ENCODE data around the gene SYNDIG1. TPM values are rescaled to one million over a fixed set of nuclear protein-coding genes. Genes with fewer than 3 reads are reported as not detected.

SYNDIG1 gene
- total RNA-seq, 1 donor from 2014 or later: 13.7 TPM

- intact Hi-C loops (cut with DNase I): no loop called here
Observed at GRCh38 chr20:24698706-24699206, 229.3 kb downstream of the SYNDIG1 start.

GRCh38 chr20:24699321-24700165 is 230.1 kb downstream of the SYNDIG1 start:
- Histone ChIP-seq H3K9me3 (no peaks in the 10 kb centered on the region), H3K36me3 (no peaks in the 10 kb centered on the region), H3K27me3 (no peaks in the 10 kb centered on the region), H3K4me3 (no peak overlapping the region), H3K4me1 (peaks cover 0 to 4% of the 10 kb centered on the region in 2 donors), H3K27ac (no peak overlapping the region)
- intact Hi-C loops (cut with DNase I): no loop called here
- TF ChIP-seq CTCF (IDR thresholded peaks at IDR 0.05): no peak
- no peak for DNase-seq (ENCODE audit: low spot score in 2 of 2)

More at GRCh38 chr20:24698706-24699206, 229.3 kb downstream of the SYNDIG1 start:
- H3K36me3 ChIP-seq: no peaks in the 10 kb centered on the region
- no peaks in the 10 kb centered on the region for H3K27me3 ChIP-seq
- no peak overlapping the region for H3K27ac ChIP-seq
- no peak overlapping the region for H3K4me3 ChIP-seq
- no peak for TF ChIP-seq CTCF (IDR thresholded peaks at IDR 0.05)
- H3K9me3 ChIP-seq: no peaks in the 10 kb centered on the region
- DNase-seq (ENCODE audit: low spot score in 2 of 2): no peak
- H3K4me1 ChIP-seq: peaks cover 0 to 5% of the 10 kb centered on the region in 2 donors

GRCh38 chr20:24700166-24700860 is 230.9 kb downstream of the SYNDIG1 start:
- TF ChIP-seq CTCF (IDR thresholded peaks at IDR 0.05): no peak
- DNase-seq (ENCODE audit: low spot score in 2 of 2): no peak

GRCh38 chr20:24701027-24701426 is 231.6 kb downstream of the SYNDIG1 start:
- Histone ChIP-seq H3K36me3 (no peaks in the 10 kb centered on the region), H3K27ac (no peak overlapping the region), H3K4me3 (no peak overlapping the region), H3K27me3 (no peaks in the 10 kb centered on the region), H3K9me3 (no peaks in the 10 kb centered on the region), H3K4me1 (no peaks in the 10 kb centered on the region)
- DNase-seq (ENCODE audit: low spot score in 2 of 2): no peak
- TF ChIP-seq CTCF (IDR thresholded peaks at IDR 0.05): no peak
- intact Hi-C loops (cut with DNase I): no loop called here

More at GRCh38 chr20:24700166-24700860, 230.9 kb downstream of the SYNDIG1 start:
- no peak overlapping the region for H3K4me3 ChIP-seq
- H3K4me1 ChIP-seq: no peaks in the 10 kb centered on the region
- no peaks in the 10 kb centered on the region for H3K36me3 ChIP-seq
- no peaks in the 10 kb centered on the region for H3K27me3 ChIP-seq
- H3K27ac ChIP-seq: no peak overlapping the region
- intact Hi-C loops (cut with DNase I): no loop called here
- H3K9me3 ChIP-seq: no peaks in the 10 kb centered on the region

- H3K9me3 ChIP-seq: no peaks in the 10 kb centered on the region
- no peaks in the 10 kb centered on the region for H3K27me3 ChIP-seq
- H3K4me3 ChIP-seq: no peak overlapping the region
- no peak overlapping the region for H3K27ac ChIP-seq
- intact Hi-C loops (cut with DNase I): no loop called here
- H3K4me1 ChIP-seq: no peaks in the 10 kb centered on the region
- DNase-seq (ENCODE audit: low spot score in 2 of 2): no peak
- TF ChIP-seq CTCF (IDR thresholded peaks at IDR 0.05): no peak
- H3K36me3 ChIP-seq: no peaks in the 10 kb centered on the region
Observed at GRCh38 chr20:24701668-24702067, 232.2 kb downstream of the SYNDIG1 start.

Measured in ascending aorta (tissue), 2 donors.